HepG2 (cell line): ENCODE results near the gene FXN. TPM values are rescaled to one million over a fixed set of nuclear protein-coding genes. Genes with fewer than 3 reads are reported as not detected.
A peak's percentile ranks its signal among the peaks of the same experiment; 100 is the strongest.

ENCODE experiments used
- HMG20B ChIP-seq: conservative IDR thresholded peaks from 2 replicates; pipeline ENCODE4 v1.6.1; 2016; ENCODE audit warnings: missing genetic modification reagents, missing compliant biosample characterization
- HOXA3 ChIP-seq: sonication (generic); formaldehyde crosslinking; IDR thresholded peaks from 2 replicates; pipeline ENCODE4 v1.5.0; 2020; ENCODE audit warnings: missing genetic modification reagents
- IRX3 ChIP-seq: sonication (generic); formaldehyde crosslinking; IDR thresholded peaks from 2 replicates; pipeline ENCODE4 v1.8.1; 2023; ENCODE audit warnings: mild to moderate bottlenecking, low read depth, missing genetic modification reagents, borderline replicate concordance
- KAT8 ChIP-seq: IDR thresholded peaks from 2 replicates; pipeline ENCODE4 v1.6.1; 2016; ENCODE audit warnings: missing genetic modification reagents, missing compliant biosample characterization
- MED13 ChIP-seq: sonication (generic); formaldehyde crosslinking; IDR thresholded peaks from 2 replicates; pipeline ENCODE4 v1.5.0; 2020; ENCODE audit warnings: missing genetic modification reagents
- MTF2 ChIP-seq: sonication (generic); formaldehyde crosslinking; IDR thresholded peaks from 2 replicates; pipeline ENCODE4 v1.5.0; 2020; ENCODE audit warnings: missing genetic modification reagents, borderline replicate concordance
- MYC ChIP-seq: sonication (generic); formaldehyde crosslinking; IDR thresholded peaks from 2 replicates; pipeline ENCODE4 v1.9.0; 2021; ENCODE audit warnings: missing genetic modification reagents, borderline replicate concordance
- NFRKB ChIP-seq: fragments of 450-650 bp; IDR thresholded peaks from 2 replicates; pipeline ENCODE4 v1.6.1; 2017
- PCBP1 ChIP-seq: fragments of 200-400 bp; formaldehyde crosslinking; IDR thresholded peaks from 2 replicates; pipeline ENCODE4 v1.6.1; 2017; ENCODE audit warnings: mild to moderate bottlenecking, low read depth, low read length, borderline replicate concordance
- RORA ChIP-seq: sonication (generic); formaldehyde crosslinking; IDR thresholded peaks from 2 replicates; pipeline ENCODE4 v1.5.0; 2020; ENCODE audit warnings: mild to moderate bottlenecking, missing genetic modification reagents, moderate library complexity
- SALL1 ChIP-seq: sonication (generic); formaldehyde crosslinking; IDR thresholded peaks from 2 replicates; pipeline ENCODE4 v1.8.0; 2022; ENCODE audit warnings: mild to moderate bottlenecking, missing genetic modification reagents
- SKI ChIP-seq: fragments of 450-650 bp; IDR thresholded peaks from one replicate; pipeline ENCODE4 v1.6.1; 2018; ENCODE audit warnings: mild to moderate bottlenecking; ENCODE audit not compliant: partially characterized antibody
- SMC3 ChIP-seq: IDR thresholded peaks from 2 replicates; pipeline ENCODE4 v1.6.1; 2011; ENCODE audit warnings: low read length, improper control_type of control experiment
- SOX6 ChIP-seq, 2 experiments: fragments of 450-650 bp in 1 of 2; sonication (generic) in 1 of 2; formaldehyde crosslinking in 1 of 2; IDR thresholded peaks; 2 replicates each; pipeline versions ENCODE4 v1.4.0 to v1.6.1; 2017 to 2020; ENCODE audit warnings: antibody characterized with exemption in 1 of 2, mild to moderate bottlenecking in 1 of 2, missing genetic modification reagents in 1 of 2
- ZMAT3 ChIP-seq: sonication (generic); formaldehyde crosslinking; conservative IDR thresholded peaks from 2 replicates; pipeline ENCODE4 v1.7.0; 2021; ENCODE audit warnings: missing genetic modification reagents
- ZNF251 ChIP-seq: sonication (generic); formaldehyde crosslinking; IDR thresholded peaks from 2 replicates; pipeline ENCODE4 v1.9.0; 2021; ENCODE audit warnings: mild to moderate bottlenecking, missing genetic modification reagents
- ZNF432 ChIP-seq: sonication (generic); formaldehyde crosslinking; IDR thresholded peaks from 2 replicates; pipeline ENCODE4 v1.5.0; 2020; ENCODE audit warnings: missing genetic modification reagents, mild to moderate bottlenecking, borderline replicate concordance
- ZNF446 ChIP-seq: sonication (generic); formaldehyde crosslinking; IDR thresholded peaks from 2 replicates; pipeline ENCODE4 v1.5.0; 2020; ENCODE audit warnings: mild to moderate bottlenecking, missing genetic modification reagents
- ZNF543 ChIP-seq: sonication (generic); formaldehyde crosslinking; IDR thresholded peaks from 2 replicates; pipeline ENCODE4 v1.4.0; 2020; ENCODE audit warnings: mild to moderate bottlenecking, missing genetic modification reagents
- ZNF703 ChIP-seq: sonication (generic); formaldehyde crosslinking; IDR thresholded peaks from 2 replicates; pipeline ENCODE4 v1.5.1; 2020; ENCODE audit warnings: missing genetic modification reagents, mild to moderate bottlenecking, moderate library complexity, borderline replicate concordance
- ZNF75D ChIP-seq: sonication (generic); formaldehyde crosslinking; IDR thresholded peaks from 2 replicates; pipeline ENCODE4 v1.8.1; 2023; ENCODE audit warnings: missing genetic modification reagents, mild to moderate bottlenecking, borderline replicate concordance
- ZSCAN22 ChIP-seq: sonication (generic); formaldehyde crosslinking; IDR thresholded peaks from 2 replicates; pipeline ENCODE4 v1.4.0; 2020; ENCODE audit warnings: mild to moderate bottlenecking, missing genetic modification reagents
- polyA plus RNA-seq, 8 experiments: library from polyadenylated mRNA; depleted of rRNA in 3 of 8; stranded (reverse) in 7 of 8; unstranded in 1 of 8; fragments of >200 nt; fragmentation: Illumina TruSeq in 4 of 8; extraction: Trizol in 4 of 8; gene quantifications; 2 replicates each; pipeline versions ENCODE4 v1.2.1 to v1.2.3, GENCODE V29; 2011 to 2016; ENCODE audit warnings: low read depth in 4 of 8, missing spikeins in 1 of 8, mixed read lengths in 1 of 8; ENCODE audit not compliant: insufficient read depth in 1 of 8
- total RNA-seq, 5 experiments: library from RNA; depleted of rRNA; stranded (reverse); fragments of >200 nt; fragmentation: Illumina TruSeq; extraction: Trizol; gene quantifications; 2 replicates each; pipeline ENCODE4 v1.2.3, GENCODE V29; 2016; ENCODE audit warnings: low read depth in 1 of 5
- TF ChIP-seq, protein P1 (sequence below): IDR thresholded peaks from 2 replicates; pipeline ENCODE4 v1.6.1; 2016; ENCODE audit warnings: low read depth
- TF ChIP-seq, protein P2 (sequence below): sonication (generic); formaldehyde crosslinking; IDR thresholded peaks from 2 replicates; pipeline ENCODE4 v1.5.0; 2020; ENCODE audit warnings: mild to moderate bottlenecking, missing genetic modification reagents
- TF ChIP-seq, protein P3 (sequence below): sonication (generic); formaldehyde crosslinking; IDR thresholded peaks from 2 replicates; pipeline ENCODE4 v1.4.0; 2020; ENCODE audit warnings: missing genetic modification reagents
- TF ChIP-seq, protein P4 (sequence below): sonication (generic); formaldehyde crosslinking; IDR thresholded peaks from 2 replicates; pipeline ENCODE4 v1.4.0; 2020; ENCODE audit warnings: mild to moderate bottlenecking, missing genetic modification reagents

FXN gene
- total and polyA plus RNA-seq, 2 of the 13 experiments (the other 11 are each of a cell fraction or from before 2014, with no cell fraction given) = 24.1 to 26.0 TPM

DNA sequence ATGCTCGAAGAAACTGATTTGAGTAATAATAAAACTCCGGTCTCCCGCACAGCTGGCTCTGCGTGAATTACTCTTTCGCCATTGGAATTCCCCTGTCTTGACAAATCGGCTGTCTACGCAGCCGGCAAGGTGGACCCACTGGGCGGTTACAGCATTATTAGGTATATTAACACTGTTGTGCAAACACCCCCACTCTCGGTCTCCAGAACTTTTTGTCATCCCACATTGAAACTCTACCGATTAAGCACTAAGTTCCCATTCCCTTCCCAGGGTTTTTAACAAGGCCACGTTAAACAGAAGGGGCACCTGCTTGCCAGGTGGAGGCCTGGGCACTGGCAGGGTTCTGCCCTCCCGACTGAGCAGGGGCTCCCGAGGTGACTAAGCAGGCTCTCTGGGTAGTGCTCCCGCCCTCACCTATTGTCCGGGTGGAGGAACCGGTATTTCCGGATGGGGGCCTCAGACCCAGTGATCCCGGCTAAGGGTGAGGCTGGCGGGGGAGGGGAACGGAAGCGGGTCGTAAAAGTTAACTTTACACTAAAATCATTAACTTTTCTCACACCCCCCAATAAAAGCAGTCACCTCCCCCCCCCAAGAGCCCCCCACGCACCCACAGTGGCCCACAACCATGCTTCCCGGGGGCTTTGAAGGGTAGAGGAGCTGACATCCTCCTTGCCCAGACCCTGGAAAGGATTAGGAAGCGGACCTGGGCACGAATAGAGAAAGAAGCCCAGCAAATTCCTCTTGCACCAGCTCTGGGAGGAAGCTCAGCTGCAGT lies 85.0 kb downstream of the FXN start (continued):
- TF ChIP-seq SOX6 (IDR thresholded peaks at IDR 0.05) (no peak), SOX6 (CRISPR knock-in tag; IDR thresholded peaks at IDR 0.05) (peak; percentile 95), IRX3 (CRISPR knock-in tag) (no peak), ZMAT3 (CRISPR knock-in tag) (no peak), SMC3 (no peak), ZNF432 (CRISPR knock-in tag) (no peak), SKI (no peak), NFRKB (no peak), HMG20B (CRISPR knock-in tag) (0 out of 2 replicates have a peak, but pooled peaks have one; percentile 17), ZNF703 (no peak), MTF2 (CRISPR knock-in tag) (no peak), MYC (CRISPR knock-in tag) (no peak; the same call in 1 of the 2 replicates), ZSCAN22 (no peak), RORA (CRISPR knock-in tag) (no peak), HOXA3 (CRISPR knock-in tag) (no peak), ZNF446 (CRISPR knock-in tag) (no peak), MED13 (CRISPR knock-in tag) (no peak; the same call in 1 of the 2 replicates), KAT8 (CRISPR knock-in tag) (peak; percentile 64), ZNF75D (CRISPR knock-in tag) (no peak), ZNF543 (peak; percentile 58; the same call in 1 of the 2 replicates), PCBP1 (no peak), ZNF251 (CRISPR knock-in tag) (no peak), SALL1 (CRISPR knock-in tag) (peak; percentile 86)
- TF ChIP-seq, protein P1, sequence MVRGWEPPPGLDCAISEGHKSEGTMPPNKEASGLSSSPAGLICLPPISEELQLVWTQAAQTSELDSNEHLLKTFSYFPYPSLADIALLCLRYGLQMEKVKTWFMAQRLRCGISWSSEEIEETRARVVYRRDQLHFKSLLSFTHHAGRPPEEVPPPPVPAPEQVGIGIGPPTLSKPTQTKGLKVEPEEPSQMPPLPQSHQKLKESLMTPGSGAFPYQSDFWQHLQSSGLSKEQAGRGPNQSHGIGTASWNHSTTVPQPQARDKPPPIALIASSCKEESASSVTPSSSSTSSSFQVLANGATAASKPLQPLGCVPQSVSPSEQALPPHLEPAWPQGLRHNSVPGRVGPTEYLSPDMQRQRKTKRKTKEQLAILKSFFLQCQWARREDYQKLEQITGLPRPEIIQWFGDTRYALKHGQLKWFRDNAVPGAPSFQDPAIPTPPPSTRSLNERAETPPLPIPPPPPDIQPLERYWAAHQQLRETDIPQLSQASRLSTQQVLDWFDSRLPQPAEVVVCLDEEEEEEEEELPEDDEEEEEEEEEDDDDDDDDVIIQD = no peak
- TF ChIP-seq, protein P2, sequence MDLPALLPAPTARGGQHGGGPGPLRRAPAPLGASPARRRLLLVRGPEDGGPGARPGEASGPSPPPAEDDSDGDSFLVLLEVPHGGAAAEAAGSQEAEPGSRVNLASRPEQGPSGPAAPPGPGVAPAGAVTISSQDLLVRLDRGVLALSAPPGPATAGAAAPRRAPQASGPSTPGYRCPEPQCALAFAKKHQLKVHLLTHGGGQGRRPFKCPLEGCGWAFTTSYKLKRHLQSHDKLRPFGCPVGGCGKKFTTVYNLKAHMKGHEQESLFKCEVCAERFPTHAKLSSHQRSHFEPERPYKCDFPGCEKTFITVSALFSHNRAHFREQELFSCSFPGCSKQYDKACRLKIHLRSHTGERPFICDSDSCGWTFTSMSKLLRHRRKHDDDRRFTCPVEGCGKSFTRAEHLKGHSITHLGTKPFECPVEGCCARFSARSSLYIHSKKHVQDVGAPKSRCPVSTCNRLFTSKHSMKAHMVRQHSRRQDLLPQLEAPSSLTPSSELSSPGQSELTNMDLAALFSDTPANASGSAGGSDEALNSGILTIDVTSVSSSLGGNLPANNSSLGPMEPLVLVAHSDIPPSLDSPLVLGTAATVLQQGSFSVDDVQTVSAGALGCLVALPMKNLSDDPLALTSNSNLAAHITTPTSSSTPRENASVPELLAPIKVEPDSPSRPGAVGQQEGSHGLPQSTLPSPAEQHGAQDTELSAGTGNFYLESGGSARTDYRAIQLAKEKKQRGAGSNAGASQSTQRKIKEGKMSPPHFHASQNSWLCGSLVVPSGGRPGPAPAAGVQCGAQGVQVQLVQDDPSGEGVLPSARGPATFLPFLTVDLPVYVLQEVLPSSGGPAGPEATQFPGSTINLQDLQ (CRISPR knock-in tag) = no peak
- TF ChIP-seq, protein P3, sequence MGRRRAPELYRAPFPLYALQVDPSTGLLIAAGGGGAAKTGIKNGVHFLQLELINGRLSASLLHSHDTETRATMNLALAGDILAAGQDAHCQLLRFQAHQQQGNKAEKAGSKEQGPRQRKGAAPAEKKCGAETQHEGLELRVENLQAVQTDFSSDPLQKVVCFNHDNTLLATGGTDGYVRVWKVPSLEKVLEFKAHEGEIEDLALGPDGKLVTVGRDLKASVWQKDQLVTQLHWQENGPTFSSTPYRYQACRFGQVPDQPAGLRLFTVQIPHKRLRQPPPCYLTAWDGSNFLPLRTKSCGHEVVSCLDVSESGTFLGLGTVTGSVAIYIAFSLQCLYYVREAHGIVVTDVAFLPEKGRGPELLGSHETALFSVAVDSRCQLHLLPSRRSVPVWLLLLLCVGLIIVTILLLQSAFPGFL (CRISPR knock-in tag) = no peak
- TF ChIP-seq, protein P4, sequence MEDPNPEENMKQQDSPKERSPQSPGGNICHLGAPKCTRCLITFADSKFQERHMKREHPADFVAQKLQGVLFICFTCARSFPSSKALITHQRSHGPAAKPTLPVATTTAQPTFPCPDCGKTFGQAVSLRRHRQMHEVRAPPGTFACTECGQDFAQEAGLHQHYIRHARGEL (CRISPR knock-in tag) = no peak
